ENCODE results near the gene CENPM. TPM values are rescaled to one million over a fixed set of nuclear protein-coding genes. Genes with fewer than 3 reads are reported as not detected.

Gene CENPM
- total RNA-seq, 1 experiment from 2014 or later: 60.6 TPM

DNA sequence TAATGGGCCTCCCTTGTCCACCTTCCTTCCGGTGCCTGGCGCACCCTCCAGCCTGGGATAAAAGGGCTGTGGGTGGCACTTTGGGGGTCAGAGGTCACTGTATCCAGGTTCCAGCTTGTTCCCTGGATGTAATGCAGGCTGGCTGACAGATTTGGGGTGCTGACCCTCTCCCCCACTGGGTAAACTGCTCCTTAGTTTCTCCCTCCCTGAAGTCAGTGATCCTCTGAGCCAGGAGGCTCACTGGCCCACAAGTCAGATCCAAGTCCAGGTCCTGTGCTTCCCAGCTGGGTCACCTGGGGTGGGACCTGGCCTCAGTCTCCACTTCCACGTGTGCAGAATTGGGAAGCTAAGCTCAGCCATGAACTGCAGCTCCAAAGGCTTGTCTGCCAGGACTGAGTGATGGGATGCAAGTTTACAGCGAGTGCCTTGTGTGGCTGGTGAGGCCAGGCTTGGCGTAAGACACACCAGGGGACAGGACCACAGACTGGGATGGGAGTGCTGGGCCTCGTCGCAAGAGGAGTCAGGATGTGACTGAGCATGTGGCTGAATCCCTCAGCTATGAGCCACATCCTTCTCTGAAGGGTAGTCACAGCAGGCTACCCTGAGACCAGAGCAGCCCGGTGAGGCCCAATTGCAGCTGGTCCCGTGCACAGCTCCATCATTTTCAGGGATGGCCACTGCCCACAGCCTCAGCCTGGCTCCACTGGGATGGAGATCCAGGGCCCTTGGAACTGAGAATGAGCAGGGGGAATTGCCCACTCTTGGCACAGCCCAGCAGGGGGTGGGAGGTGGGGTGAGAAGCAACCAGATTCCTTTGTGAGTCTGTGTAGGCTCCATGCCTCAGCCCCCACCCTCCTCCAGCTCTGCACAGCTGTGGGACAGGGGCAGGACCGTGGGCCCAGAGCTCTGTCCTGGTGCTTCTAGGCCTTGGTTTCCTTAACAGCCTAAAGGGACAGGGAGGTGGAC lies 39.2 kb downstream of the CENPM start:
- no peak overlapping the region for H3K27ac ChIP-seq
- DNase-seq: no peak
- no peaks in the 10 kb centered on the region for H3K27me3 ChIP-seq

GRCh38 chr22:41906822-41907221 lies 40.1 kb downstream of the CENPM start:
- Histone ChIP-seq H3K27ac (no peak overlapping the region), H3K4me3 (no peak overlapping the region), H3K9me3 (replicated peaks) (no peaks in the 10 kb centered on the region), H3K27me3 (no peaks in the 10 kb centered on the region), H3K4me1 (no peaks in the 10 kb centered on the region), H3K36me3 (peaks cover 10% of the 10 kb centered on the region)
- no peak for DNase-seq

More for the DNA sequence above, 39.2 kb downstream of the CENPM start:
- Histone ChIP-seq H3K9me3 (replicated peaks) (no peaks in the 10 kb centered on the region), H3K4me3 (no peak overlapping the region), H3K36me3 (peaks cover 9% of the 10 kb centered on the region), H3K4me1 (no peaks in the 10 kb centered on the region)

GRCh38 chr22:41905411-41906202 lies 41.3 kb downstream of the CENPM start:
- DNase-seq: no peak
- no peak overlapping the region for H3K4me3 ChIP-seq
- H3K9me3 ChIP-seq (replicated peaks): no peaks in the 10 kb centered on the region
- peaks cover 10% of the 10 kb centered on the region for H3K36me3 ChIP-seq
- H3K27ac ChIP-seq: no peak overlapping the region
- no peaks in the 10 kb centered on the region for H3K27me3 ChIP-seq
- H3K4me1 ChIP-seq: no peaks in the 10 kb centered on the region

- no peak for DNase-seq
- H3K4me1 ChIP-seq: no peaks in the 10 kb centered on the region
- no peaks in the 10 kb centered on the region for H3K9me3 ChIP-seq (replicated peaks)
- H3K27ac ChIP-seq: no peak overlapping the region
- peaks cover 19% of the 10 kb centered on the region for H3K36me3 ChIP-seq
- H3K4me3 ChIP-seq: no peak overlapping the region
- H3K27me3 ChIP-seq: no peaks in the 10 kb centered on the region
Measured at GRCh38 chr22:41904450-41905410, 42.2 kb downstream of the CENPM start.

- peaks cover 31% of the 10 kb centered on the region for H3K36me3 ChIP-seq
- no peak overlapping the region for H3K27ac ChIP-seq
- no peaks in the 10 kb centered on the region for H3K27me3 ChIP-seq
- no peaks in the 10 kb centered on the region for H3K9me3 ChIP-seq (replicated peaks)
- H3K4me1 ChIP-seq: no peaks in the 10 kb centered on the region
- H3K4me3 ChIP-seq: no peak overlapping the region
- DNase-seq: no peak
Measured at GRCh38 chr22:41902932-41903421, 44.0 kb downstream of the CENPM start.

DNA sequence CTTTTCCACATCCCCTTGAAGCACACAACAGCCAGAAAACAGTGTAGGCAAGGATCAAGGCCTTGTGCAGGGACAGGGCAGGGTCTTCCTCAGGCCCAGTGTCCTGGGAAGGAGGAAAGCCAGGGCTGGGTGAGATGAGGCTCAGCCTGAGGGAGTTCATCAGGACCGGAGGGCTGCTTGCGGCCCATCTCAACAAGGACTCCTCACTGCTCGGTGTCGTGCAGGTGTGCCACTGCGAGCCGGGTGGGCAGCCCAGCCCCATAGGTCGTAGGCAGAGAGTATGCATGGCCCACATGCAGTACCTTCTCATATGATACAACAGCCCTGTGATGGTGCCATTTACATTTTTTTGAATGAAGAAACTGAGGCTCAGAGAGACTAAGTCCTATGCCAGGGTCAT lies 44.9 kb downstream of the CENPM start:
- Histone ChIP-seq H3K27ac (no peak overlapping the region), H3K27me3 (no peaks in the 10 kb centered on the region), H3K36me3 (peaks cover 39% of the 10 kb centered on the region), H3K9me3 (replicated peaks) (no peaks in the 10 kb centered on the region), H3K4me1 (no peaks in the 10 kb centered on the region), H3K4me3 (no peak overlapping the region)
- no peak for DNase-seq

DNA sequence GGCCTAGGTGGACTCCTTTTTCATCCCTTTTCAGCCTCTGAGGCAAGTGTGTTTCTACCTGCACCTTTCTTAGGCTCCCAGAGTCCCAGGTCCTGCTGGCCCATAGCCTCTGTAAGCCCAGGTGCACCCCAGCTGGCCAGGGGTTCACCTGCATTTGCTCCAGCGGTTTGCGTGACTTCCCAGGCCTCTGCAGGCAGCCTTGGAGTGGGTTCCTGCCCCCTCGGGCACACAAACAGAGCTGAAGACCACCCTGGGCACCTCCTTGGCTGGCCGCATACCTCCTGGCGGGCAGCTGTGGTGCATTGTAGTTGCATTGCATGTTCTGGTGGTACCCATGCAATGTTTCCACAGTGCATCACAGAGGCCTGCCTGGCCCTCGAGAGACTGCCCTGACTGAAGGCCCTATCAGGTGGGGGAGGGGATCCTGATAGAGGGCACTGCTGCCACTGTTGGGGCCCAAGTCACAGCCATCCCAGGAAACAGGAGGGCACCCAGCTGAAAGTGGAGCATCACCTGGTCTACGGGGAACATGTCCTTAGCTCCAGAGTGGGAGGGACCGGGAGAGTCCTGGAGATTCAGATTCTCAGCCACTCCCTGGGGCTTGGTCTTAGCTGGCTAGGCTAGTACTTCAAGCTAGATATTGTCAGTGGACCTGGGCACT lies 46.2 kb downstream of the CENPM start:
- DNase-seq: no peak

GRCh38 chr22:41899992-41900651 lies 46.8 kb downstream of the CENPM start:
- no peak overlapping the region for H3K27ac ChIP-seq
- H3K4me3 ChIP-seq: no peak overlapping the region
- no peaks in the 10 kb centered on the region for H3K27me3 ChIP-seq
- DNase-seq: no peak
- no peaks in the 10 kb centered on the region for H3K4me1 ChIP-seq
- H3K36me3 ChIP-seq: peaks cover 50% of the 10 kb centered on the region
- no peaks in the 10 kb centered on the region for H3K9me3 ChIP-seq (replicated peaks)

More for the DNA sequence above, 46.2 kb downstream of the CENPM start:
- no peak overlapping the region for H3K4me3 ChIP-seq
- H3K4me1 ChIP-seq: no peaks in the 10 kb centered on the region
- H3K36me3 ChIP-seq: peaks cover 45% of the 10 kb centered on the region
- no peaks in the 10 kb centered on the region for H3K9me3 ChIP-seq (replicated peaks)
- H3K27ac ChIP-seq: no peak overlapping the region
- no peaks in the 10 kb centered on the region for H3K27me3 ChIP-seq

- DNase-seq: no peak
- Histone ChIP-seq H3K36me3 (peaks cover 48% of the 10 kb centered on the region), H3K4me1 (no peaks in the 10 kb centered on the region), H3K9me3 (replicated peaks) (no peaks in the 10 kb centered on the region), H3K4me3 (no peak overlapping the region), H3K27ac (no peak overlapping the region), H3K27me3 (no peaks in the 10 kb centered on the region)
Measured at GRCh38 chr22:41899110-41899509, 47.8 kb downstream of the CENPM start.

DNA sequence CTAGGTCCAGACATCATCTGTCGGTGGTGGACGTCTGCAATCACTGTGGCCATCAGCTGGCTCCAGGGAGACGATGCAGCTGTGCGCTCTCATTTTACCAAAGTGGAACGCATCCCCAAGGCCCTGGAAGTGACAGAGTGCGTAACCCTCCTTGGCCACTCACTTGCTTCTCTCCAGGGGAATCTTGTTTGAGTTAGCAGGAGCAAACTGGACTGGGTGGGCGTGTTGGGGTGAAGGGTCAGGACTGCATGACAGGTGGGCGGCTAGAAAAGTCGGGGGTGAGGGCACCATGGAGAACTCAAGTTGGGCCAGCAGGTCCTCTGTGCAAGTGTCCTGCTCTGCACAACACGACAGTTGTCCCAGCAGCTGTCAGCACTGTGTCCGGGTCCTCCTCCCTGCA lies 48.3 kb downstream of the CENPM start:
- Histone ChIP-seq H3K27me3 (no peaks in the 10 kb centered on the region), H3K27ac (no peak overlapping the region), H3K4me3 (no peak overlapping the region), H3K9me3 (replicated peaks) (no peaks in the 10 kb centered on the region), H3K36me3 (peaks cover 49% of the 10 kb centered on the region), H3K4me1 (no peaks in the 10 kb centered on the region)
- no peak for DNase-seq

DNA sequence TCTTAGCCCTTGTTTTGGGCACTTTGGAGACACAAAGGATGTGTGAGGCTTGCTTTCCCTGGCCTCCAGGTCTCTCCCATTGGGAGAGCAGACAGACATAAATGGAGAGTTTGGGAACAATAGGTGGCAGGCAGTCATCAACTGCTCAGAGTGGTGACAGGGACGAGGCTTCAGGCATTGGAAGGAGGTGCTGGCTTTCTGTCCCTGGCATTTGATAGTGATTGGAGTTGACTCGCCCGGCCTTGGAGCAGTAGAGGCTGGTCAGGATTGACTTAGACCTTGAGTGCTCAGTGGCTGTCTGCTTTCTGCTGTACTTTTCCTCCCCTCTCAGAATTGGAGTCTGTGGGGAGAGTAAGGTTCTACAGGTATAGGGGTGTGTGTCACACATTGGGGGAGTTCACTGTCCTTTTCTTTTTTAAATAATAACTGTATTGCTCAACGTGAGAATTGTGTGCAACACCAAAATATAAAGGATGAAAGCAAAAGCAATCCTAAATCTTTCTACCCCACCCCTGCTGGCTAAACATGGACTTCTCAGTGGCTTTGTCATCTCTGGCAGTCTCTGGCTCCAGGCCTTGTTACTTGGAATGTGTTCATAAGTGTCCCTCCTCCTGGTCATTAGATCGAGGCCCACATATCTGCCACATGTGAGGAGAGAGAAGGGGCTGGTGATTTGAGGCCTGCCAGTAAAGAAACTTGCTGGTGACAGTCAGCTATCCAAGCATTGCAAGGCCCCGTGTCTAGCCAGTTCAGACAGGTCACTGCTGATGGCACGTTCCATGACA lies 53.2 kb downstream of the CENPM start:
- no peak for DNase-seq
- Histone ChIP-seq H3K4me3 (no peak overlapping the region), H3K36me3 (peaks cover 43% of the 10 kb centered on the region), H3K27me3 (no peaks in the 10 kb centered on the region), H3K9me3 (replicated peaks) (no peaks in the 10 kb centered on the region), H3K27ac (no peak overlapping the region), H3K4me1 (no peaks in the 10 kb centered on the region)

DNA sequence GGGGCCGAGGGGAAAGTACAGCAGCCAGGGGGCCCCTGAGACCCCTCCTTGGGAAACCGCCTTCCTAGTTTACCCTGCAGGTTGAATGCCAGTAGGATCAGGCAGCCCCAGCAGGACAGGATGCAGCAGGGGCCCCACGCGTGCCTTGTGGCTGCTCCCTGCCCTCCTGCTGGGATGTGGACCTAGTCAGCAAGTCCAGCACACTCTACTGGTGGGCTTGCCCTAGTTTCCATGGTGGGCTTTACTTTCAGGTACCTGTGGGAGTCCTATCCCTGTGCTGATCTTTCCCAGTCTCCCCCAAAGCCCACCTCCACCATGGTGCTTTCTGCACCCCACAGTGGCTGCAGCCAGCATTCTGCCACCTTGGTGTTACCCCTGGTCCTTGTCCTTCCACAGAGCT lies 54.2 kb downstream of the CENPM start:
- Histone ChIP-seq H3K9me3 (replicated peaks) (no peaks in the 10 kb centered on the region), H3K27me3 (no peaks in the 10 kb centered on the region), H3K4me1 (no peaks in the 10 kb centered on the region), H3K4me3 (no peak overlapping the region), H3K27ac (no peak overlapping the region), H3K36me3 (peaks cover 44% of the 10 kb centered on the region)
- no peak for DNase-seq

- Histone ChIP-seq H3K9me3 (replicated peaks) (no peaks in the 10 kb centered on the region), H3K4me1 (no peaks in the 10 kb centered on the region), H3K4me3 (no peak overlapping the region), H3K27me3 (no peaks in the 10 kb centered on the region), H3K27ac (no peak overlapping the region), H3K36me3 (peaks cover 44% of the 10 kb centered on the region)
- no peak for DNase-seq
Measured at GRCh38 chr22:41891407-41891806, 55.5 kb downstream of the CENPM start.
